Measurements from ENCODE around the gene ZSCAN22. TPM values are rescaled to one million over a fixed set of nuclear protein-coding genes. Genes with fewer than 3 reads are reported as not detected.

The ZSCAN22 gene
- total and polyA plus RNA-seq, 2 of the 13 experiments (the other 11 are each of a cell fraction or from before 2014, with no cell fraction given) = 2.5 to 3.5 TPM

DNA sequence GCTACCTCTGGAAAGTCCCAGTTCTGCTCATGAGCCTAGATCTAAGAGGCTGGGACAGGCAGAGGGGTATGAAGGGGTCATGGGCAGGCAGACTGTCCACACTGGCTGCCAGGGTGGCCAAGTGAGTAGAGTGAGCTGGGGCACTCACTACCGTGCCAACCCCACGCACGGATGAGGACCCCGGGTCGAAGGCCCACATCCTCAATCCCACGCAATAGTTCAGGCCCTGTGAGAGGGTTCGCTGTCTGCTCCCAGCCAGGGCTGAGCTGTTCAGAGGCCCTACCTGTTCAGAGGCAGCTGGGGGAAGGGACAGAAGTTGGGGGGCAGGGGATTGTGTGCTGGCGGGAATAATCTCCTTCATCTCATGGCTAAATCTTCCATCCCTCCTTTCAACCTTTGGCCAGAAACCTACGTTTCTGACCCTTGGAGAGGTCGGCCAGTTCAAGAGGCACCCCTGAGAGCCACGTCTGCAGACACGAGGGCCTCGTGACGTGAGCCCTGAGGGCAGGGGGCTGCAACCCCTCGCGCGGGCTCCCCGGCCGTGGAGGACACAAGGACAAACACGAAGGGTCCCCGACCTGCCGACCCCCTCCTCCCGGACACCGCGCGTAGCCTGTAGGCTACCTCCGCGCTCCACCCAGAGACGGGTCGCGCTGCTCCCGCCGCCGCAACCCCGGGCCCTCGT is 59.2 kb downstream of the ZSCAN22 start (continued):
- TF ChIP-seq CREBL2 (CRISPR knock-in tag; IDR thresholded peaks at IDR 0.05; ENCODE audit: borderline replicate concordance) (no peak; the same call in 1 of the 2 replicates), ZNF646 (CRISPR knock-in tag; IDR thresholded peaks at IDR 0.05) (no peak), ZNF136 (CRISPR knock-in tag; IDR thresholded peaks at IDR 0.05; ENCODE audit: low read depth) (no peak), ZNF33A (CRISPR knock-in tag; IDR thresholded peaks at IDR 0.05; ENCODE audit: borderline replicate concordance) (no peak), ZNF280B (CRISPR knock-in tag; IDR thresholded peaks at IDR 0.05; ENCODE audit: borderline replicate concordance) (no peak), ZNF703 (CRISPR knock-in tag; IDR thresholded peaks at IDR 0.05; ENCODE audit: borderline replicate concordance) (no peak), RFX3 (CRISPR knock-in tag; IDR thresholded peaks at IDR 0.05) (no peak), SATB2 (CRISPR knock-in tag; IDR thresholded peaks at IDR 0.05) (no peak), SMAD9 (CRISPR knock-in tag; IDR thresholded peaks at IDR 0.05) (no peak), NCOR1 (IDR thresholded peaks at IDR 0.05; ENCODE audit: borderline replicate concordance, low read length) (no peak), ZFP90 (CRISPR knock-in tag; IDR thresholded peaks at IDR 0.05; ENCODE audit: borderline replicate concordance) (peak; percentile 12; the same call in 1 of the 2 replicates)
- TF ChIP-seq, protein P1, sequence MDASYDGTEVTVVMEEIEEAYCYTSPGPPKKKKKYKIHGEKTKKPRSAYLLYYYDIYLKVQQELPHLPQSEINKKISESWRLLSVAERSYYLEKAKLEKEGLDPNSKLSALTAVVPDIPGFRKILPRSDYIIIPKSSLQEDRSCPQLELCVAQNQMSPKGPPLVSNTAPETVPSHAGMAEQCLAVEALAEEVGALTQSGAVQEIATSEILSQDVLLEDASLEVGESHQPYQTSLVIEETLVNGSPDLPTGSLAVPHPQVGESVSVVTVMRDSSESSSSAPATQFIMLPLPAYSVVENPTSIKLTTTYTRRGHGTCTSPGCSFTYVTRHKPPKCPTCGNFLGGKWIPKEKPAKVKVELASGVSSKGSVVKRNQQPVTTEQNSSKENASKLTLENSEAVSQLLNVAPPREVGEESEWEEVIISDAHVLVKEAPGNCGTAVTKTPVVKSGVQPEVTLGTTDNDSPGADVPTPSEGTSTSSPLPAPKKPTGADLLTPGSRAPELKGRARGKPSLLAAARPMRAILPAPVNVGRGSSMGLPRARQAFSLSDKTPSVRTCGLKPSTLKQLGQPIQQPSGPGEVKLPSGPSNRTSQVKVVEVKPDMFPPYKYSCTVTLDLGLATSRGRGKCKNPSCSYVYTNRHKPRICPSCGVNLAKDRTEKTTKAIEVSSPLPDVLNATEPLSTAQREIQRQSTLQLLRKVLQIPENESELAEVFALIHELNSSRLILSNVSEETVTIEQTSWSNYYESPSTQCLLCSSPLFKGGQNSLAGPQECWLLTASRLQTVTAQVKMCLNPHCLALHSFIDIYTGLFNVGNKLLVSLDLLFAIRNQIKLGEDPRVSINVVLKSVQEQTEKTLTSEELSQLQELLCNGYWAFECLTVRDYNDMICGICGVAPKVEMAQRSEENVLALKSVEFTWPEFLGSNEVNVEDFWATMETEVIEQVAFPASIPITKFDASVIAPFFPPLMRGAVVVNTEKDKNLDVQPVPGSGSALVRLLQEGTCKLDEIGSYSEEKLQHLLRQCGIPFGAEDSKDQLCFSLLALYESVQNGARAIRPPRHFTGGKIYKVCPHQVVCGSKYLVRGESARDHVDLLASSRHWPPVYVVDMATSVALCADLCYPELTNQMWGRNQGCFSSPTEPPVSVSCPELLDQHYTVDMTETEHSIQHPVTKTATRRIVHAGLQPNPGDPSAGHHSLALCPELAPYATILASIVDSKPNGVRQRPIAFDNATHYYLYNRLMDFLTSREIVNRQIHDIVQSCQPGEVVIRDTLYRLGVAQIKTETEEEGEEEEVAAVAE (CRISPR knock-in tag; IDR thresholded peaks at IDR 0.05; ENCODE audit: borderline replicate concordance) = no peak
